ENCODE data around the gene PRKAR1B. TPM values are rescaled to one million over a fixed set of nuclear protein-coding genes. Genes with fewer than 3 reads are reported as not detected.

The PRKAR1B gene
- total and polyA plus RNA-seq, 10 of the 15 experiments (the other 5 are each of a cell fraction or from before 2014, with no cell fraction given) = 1.4 to 45.6 (median 19.3) TPM

- WGBS (ENCODE audit: insufficient coverage, insufficient replicate concordance, low lambda C conversion rate, missing lambda C conversion rate) = 82% methylated on average over 3 of the region's 3 CpGs
- no peaks in the 10 kb centered on the region for H3K4me1 ChIP-seq (ENCODE audit: control insufficient read depth, insufficient read depth, low read length)
- H3K27ac ChIP-seq (ENCODE audit: control insufficient read depth, insufficient read depth) = no peak overlapping the region
- H3K4me2 ChIP-seq (ENCODE audit: control insufficient read depth, insufficient read depth) = no peak overlapping the region
- H4K20me1 ChIP-seq (ENCODE audit: control insufficient read depth, insufficient read depth) = no peaks in the 10 kb centered on the region
- no peak overlapping the region for H3K4me3 ChIP-seq
- in situ Hi-C loops (cut with MboI) = no loop called here
- ChIA-PET RAD21 (ENCODE audit: unreplicated experiment) (no interaction called here), CTCF (no interaction called here), SMC1A (ENCODE audit: uncharacterized antibody, unreplicated experiment) (no interaction called here), POLR2A (no interaction called here)
- no peaks in the 10 kb centered on the region for H3K79me2 ChIP-seq (ENCODE audit: control insufficient read depth, insufficient read depth, low read length)
- DNase-seq (ENCODE audit: low read depth, low spot score) = no peak
- BruUV-seq (replicated peaks) = no TSS peak
- H3K9ac ChIP-seq (ENCODE audit: control insufficient read depth, insufficient read depth, low read length) = no peak overlapping the region
- H2AFZ ChIP-seq (ENCODE audit: control insufficient read depth, low read depth, low read length) = no peak overlapping the region
- H3K27me3 ChIP-seq (replicated peaks in 1 of 2; ENCODE audit: control insufficient read depth in 2 of 2, insufficient read depth in 2 of 2, low read length in 1 of 2) = no peaks in the 10 kb centered on the region
- no peak for FAIRE-seq
- H3K36me3 ChIP-seq (ENCODE audit: control insufficient read depth in 2 of 2, insufficient read depth in 2 of 2, low read length in 1 of 2) = peaks cover 5 to 7% of the 10 kb centered on the region in 2 experiments
- no peak for ATAC-seq
- H3K9me3 ChIP-seq (replicated peaks; ENCODE audit: control insufficient read depth, insufficient read depth, low read length) = no peaks in the 10 kb centered on the region; the same call in 1 of the 3 replicates
- intact Hi-C loops (cut with micrococcal nuclease; ENCODE audit: unreplicated experiment) = no loop called here
- TF ChIP-seq POLR2AphosphoS5 (IDR thresholded peaks at IDR 0.05; ENCODE audit: low read length) (no peak), NR2C1 (IDR thresholded peaks at IDR 0.05) (no peak), BCLAF1 (IDR thresholded peaks at IDR 0.05) (no peak), SMC3 (IDR thresholded peaks at IDR 0.05; ENCODE audit: borderline replicate concordance, low read length) (no peak), KAT2A (conservative IDR thresholded peaks at IDR 0.05; ENCODE audit: control insufficient read depth, low read depth, low read length) (no peak), SP1 (IDR thresholded peaks at IDR 0.05; ENCODE audit: low read depth, low read length) (no peak), GABPA (IDR thresholded peaks at IDR 0.05; ENCODE audit: low read depth) (no peak), REST (IDR thresholded peaks at IDR 0.05; ENCODE audit: low read depth, low read length) (no peak), HCFC1 (IDR thresholded peaks at IDR 0.05; ENCODE audit: low read length) (no peak)
- TF ChIP-seq, protein P1, sequence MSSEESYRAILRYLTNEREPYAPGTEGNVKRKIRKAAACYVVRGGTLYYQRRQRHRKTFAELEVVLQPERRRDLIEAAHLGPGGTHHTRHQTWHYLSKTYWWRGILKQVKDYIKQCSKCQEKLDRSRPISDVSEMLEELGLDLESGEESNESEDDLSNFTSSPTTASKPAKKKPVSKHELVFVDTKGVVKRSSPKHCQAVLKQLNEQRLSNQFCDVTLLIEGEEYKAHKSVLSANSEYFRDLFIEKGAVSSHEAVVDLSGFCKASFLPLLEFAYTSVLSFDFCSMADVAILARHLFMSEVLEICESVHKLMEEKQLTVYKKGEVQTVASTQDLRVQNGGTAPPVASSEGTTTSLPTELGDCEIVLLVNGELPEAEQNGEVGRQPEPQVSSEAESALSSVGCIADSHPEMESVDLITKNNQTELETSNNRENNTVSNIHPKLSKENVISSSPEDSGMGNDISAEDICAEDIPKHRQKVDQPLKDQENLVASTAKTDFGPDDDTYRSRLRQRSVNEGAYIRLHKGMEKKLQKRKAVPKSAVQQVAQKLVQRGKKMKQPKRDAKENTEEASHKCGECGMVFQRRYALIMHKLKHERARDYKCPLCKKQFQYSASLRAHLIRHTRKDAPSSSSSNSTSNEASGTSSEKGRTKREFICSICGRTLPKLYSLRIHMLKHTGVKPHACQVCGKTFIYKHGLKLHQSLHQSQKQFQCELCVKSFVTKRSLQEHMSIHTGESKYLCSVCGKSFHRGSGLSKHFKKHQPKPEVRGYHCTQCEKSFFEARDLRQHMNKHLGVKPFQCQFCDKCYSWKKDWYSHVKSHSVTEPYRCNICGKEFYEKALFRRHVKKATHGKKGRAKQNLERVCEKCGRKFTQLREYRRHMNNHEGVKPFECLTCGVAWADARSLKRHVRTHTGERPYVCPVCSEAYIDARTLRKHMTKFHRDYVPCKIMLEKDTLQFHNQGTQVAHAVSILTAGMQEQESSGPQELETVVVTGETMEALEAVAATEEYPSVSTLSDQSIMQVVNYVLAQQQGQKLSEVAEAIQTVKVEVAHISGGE (CRISPR knock-in tag; IDR thresholded peaks at IDR 0.05) = no peak
- TF ChIP-seq, protein P2, sequence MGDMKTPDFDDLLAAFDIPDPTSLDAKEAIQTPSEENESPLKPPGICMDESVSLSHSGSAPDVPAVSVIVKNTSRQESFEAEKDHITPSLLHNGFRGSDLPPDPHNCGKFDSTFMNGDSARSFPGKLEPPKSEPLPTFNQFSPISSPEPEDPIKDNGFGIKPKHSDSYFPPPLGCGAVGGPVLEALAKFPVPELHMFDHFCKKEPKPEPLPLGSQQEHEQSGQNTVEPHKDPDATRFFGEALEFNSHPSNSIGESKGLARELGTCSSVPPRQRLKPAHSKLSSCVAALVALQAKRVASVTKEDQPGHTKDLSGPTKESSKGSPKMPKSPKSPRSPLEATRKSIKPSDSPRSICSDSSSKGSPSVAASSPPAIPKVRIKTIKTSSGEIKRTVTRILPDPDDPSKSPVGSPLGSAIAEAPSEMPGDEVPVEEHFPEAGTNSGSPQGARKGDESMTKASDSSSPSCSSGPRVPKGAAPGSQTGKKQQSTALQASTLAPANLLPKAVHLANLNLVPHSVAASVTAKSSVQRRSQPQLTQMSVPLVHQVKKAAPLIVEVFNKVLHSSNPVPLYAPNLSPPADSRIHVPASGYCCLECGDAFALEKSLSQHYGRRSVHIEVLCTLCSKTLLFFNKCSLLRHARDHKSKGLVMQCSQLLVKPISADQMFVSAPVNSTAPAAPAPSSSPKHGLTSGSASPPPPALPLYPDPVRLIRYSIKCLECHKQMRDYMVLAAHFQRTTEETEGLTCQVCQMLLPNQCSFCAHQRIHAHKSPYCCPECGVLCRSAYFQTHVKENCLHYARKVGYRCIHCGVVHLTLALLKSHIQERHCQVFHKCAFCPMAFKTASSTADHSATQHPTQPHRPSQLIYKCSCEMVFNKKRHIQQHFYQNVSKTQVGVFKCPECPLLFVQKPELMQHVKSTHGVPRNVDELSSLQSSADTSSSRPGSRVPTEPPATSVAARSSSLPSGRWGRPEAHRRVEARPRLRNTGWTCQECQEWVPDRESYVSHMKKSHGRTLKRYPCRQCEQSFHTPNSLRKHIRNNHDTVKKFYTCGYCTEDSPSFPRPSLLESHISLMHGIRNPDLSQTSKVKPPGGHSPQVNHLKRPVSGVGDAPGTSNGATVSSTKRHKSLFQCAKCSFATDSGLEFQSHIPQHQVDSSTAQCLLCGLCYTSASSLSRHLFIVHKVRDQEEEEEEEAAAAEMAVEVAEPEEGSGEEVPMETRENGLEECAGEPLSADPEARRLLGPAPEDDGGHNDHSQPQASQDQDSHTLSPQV (IDR thresholded peaks at IDR 0.05) = no peak
These were observed 24.0 kb downstream of the PRKAR1B start for GRCh38 chr7:703049-703448.

All from GM12878 (cell line).